GM10847 (cell line): ENCODE data around the gene ANKRD31.

Experiments
- POLR2A ChIP-seq: IDR thresholded peaks from 2 replicates; pipeline ENCODE4 v1.6.1; 2011; ENCODE audit not compliant: insufficient read length; ENCODE audit errors: extremely low read depth

The ANKRD31 gene

DNA sequence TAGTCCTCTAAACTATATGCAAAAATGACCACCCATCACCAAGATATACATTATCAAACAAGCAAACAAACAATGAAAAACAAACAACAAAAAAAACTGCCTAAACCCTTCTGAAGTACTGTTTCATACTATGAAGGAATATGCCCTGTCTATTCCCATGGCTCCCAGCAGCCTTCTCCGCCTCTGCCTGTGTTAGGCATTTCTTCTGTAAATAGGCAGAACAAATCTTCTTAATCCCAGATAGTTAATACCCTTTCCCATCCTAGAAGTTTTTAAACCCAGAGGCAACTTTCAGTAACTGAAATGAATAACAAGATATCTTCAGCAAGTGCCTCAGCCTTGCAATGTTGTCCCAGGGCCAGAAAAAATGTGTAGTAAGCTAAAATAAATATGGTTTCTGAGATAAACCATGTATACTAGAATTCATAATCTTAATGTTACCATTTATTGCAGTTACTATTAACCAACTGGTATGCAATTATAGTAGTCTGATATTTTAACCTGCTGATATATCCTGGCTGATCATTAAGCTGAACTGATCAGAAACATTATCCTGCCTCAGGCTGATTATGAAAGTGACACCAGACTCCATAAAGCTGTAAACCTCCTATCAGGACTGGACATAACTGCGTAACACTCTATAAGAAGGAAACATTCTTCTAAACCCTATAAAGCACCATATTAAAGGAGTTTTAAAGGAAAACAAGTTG, 68.5 kb downstream of the ANKRD31 start:
- no peak for TF ChIP-seq POLR2A

DNA sequence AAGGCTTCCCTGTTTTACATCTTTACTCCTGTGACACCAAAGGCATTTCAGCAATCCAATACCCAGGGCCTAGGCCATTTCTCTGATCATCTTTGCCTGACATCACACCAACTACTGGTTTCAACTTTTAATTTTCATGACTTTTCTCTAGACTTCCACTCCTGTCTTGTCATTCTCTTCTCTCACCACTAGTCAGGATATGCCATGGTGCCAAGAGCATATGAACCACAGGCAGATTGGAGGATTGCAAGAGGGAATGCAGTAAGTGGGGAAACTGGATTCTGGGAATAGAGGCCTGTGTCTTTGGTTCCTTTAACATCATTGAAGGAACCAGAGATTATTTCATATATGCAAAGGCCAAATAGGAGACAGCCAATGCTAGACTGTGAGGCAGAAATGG, 69.3 kb downstream of the ANKRD31 start:
- no peak for TF ChIP-seq POLR2A

GRCh38 chr5:75156585-75156984, 80.1 kb downstream of the ANKRD31 start:
- no peak for TF ChIP-seq POLR2A

- no peak for TF ChIP-seq POLR2A
Measured at GRCh38 chr5:75152860-75153259, 83.8 kb downstream of the ANKRD31 start.

- no peak for TF ChIP-seq POLR2A
Measured at GRCh38 chr5:75148051-75148450, 88.6 kb downstream of the ANKRD31 start.

DNA sequence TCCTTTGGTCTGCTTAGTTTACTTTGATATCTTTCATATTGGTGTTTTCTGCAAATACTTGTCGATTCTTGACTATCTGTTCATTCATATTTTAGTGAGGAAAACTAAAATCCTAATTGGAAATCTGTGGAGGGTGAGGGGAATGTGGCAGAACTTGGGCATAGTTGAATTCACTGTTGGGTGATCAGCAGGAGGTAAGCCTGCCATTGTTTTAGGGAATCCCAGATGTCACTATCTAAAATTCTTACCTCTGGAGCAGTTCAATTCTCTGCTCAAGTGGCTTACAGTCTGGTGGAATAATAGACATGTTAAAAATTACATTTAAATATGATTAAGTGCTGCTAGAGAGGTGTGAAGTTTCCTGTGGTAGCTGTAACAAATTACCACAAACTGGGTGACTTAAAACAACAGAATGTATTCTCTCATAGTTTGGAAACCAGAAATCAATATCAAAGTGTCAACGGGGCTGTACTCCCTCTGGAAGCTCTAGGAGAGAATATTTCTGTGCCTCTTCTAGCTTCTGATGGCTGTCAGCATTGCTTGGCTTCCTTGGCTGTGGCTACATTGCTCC, 94.0 kb downstream of the ANKRD31 start:
- TF ChIP-seq POLR2A: no peak

DNA sequence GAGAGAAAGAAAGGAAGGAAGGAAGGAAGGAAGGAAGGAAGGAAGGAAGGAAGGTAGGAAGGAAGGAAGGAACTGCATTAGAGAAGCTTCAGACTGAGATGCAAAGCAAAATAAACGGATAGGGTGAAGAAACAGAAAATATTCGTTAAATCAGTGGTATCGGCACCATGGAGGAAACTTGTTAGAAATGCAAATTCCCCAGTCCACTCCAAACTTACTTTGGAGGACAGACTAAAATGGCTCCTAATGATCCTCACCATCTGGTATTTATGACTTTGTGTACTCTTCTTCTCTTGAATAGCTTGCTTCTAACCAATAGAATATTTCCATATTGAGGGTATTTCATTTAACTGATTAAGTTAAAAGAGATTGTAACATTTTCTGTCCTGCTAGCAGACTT, 96.4 kb downstream of the ANKRD31 start:
- no peak for TF ChIP-seq POLR2A

DNA sequence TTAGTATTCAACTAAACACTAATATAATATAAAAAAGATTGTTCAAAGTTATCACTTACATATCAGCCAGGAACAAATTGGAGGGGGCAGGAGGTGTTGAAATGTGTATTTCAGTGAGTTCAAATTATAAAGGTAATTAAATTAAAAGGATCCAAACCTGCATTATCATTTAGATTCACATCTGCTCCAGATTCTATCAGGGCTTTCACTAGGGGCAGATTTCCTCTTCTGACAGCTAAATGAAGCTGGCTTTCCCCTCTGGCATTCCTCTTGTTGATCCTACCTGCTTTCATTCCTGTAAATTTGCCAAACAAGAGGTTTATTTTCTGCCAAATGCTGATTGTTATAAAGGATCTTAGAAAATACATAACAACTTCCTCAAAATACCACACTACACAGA, 98.0 kb downstream of the ANKRD31 start:
- no peak for TF ChIP-seq POLR2A

GRCh38 chr5:75130818-75131349, 105.8 kb downstream of the ANKRD31 start:
- TF ChIP-seq POLR2A: no peak

DNA sequence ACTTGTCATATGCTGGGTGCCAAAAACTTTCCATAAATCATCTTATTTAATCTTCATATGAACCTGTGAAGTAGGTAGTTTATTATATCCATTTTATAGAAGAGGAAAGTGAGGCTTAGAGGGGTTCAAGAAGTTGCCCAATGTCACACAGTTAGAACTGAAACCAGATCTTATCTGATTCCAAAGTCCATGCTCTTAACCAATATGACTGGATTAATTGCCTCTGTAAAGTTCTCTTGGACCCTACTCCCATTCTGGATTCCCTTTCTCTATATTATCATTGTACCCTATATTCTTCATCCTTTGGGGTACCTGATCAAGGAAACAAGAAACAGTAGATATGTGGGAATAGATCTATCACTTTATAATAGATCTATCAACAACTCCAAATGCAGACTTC, 119.8 kb downstream of the ANKRD31 start:
- no peak for TF ChIP-seq POLR2A

- TF ChIP-seq POLR2A: no peak
Measured at GRCh38 chr5:75113354-75114113, 123.1 kb downstream of the ANKRD31 start.

GRCh38 chr5:75108931-75109596, 127.6 kb downstream of the ANKRD31 start:
- TF ChIP-seq POLR2A: no peak

- TF ChIP-seq POLR2A: no peak
Measured at GRCh38 chr5:75108515-75108914, 128.2 kb downstream of the ANKRD31 start.

GRCh38 chr5:75091597-75091996, 145.1 kb downstream of the ANKRD31 start:
- TF ChIP-seq POLR2A: no peak

- no peak for TF ChIP-seq POLR2A
Measured at GRCh38 chr5:75089662-75090061, 147.0 kb downstream of the ANKRD31 start.
